RPMI7951 (cell line): Measurements from ENCODE around the gene PTTG1IP. TPM values are rescaled to one million over a fixed set of nuclear protein-coding genes. Genes with fewer than 3 reads are reported as not detected.

Experiments
- DNase-seq: peaks from one replicate; pipeline ENCODE4 v3.0.0-alpha.2; 2012; ENCODE audit warnings: low read depth
- total RNA-seq: library from RNA; depleted of rRNA; stranded (reverse); fragments of >200 nt; shearing (Covaris generic); gene quantifications from 2 replicates; pipeline ENCODE4 v1.2.3, GENCODE V29; 2014

PTTG1IP gene
- total RNA-seq, 1 experiment from 2014 or later: 241 TPM

GRCh38 chr21:44896561-44897286 is 23.2 kb upstream of the PTTG1IP start:
- DNase-seq: no peak

- DNase-seq: no peak
These were observed 22.4 kb upstream of the PTTG1IP start for GRCh38 chr21:44895859-44896258.

GRCh38 chr21:44894687-44895302 is 21.3 kb upstream of the PTTG1IP start:
- DNase-seq: no peak

- no peak for DNase-seq
These were observed 20.6 kb upstream of the PTTG1IP start for GRCh38 chr21:44893948-44894656.

GRCh38 chr21:44893278-44893556 is 19.7 kb upstream of the PTTG1IP start:
- no peak for DNase-seq

- DNase-seq: no peak
These were observed 19.2 kb upstream of the PTTG1IP start for GRCh38 chr21:44892536-44893277.

- no peak for DNase-seq
These were observed 18.6 kb upstream of the PTTG1IP start for GRCh38 chr21:44892095-44892494.

- DNase-seq: no peak
These were observed 18.1 kb upstream of the PTTG1IP start for GRCh38 chr21:44891631-44892031.

- DNase-seq: no peak
These were observed 17.6 kb upstream of the PTTG1IP start for GRCh38 chr21:44890961-44891541.

GRCh38 chr21:44890338-44890931 is 16.9 kb upstream of the PTTG1IP start:
- no peak for DNase-seq

GRCh38 chr21:44889625-44890337 is 16.3 kb upstream of the PTTG1IP start:
- DNase-seq: no peak

GRCh38 chr21:44888581-44889550 is 15.4 kb upstream of the PTTG1IP start:
- no peak for DNase-seq

GRCh38 chr21:44887807-44888580 is 14.5 kb upstream of the PTTG1IP start:
- DNase-seq: no peak

- no peak for DNase-seq
These were observed 13.8 kb upstream of the PTTG1IP start for GRCh38 chr21:44887126-44887806.

- no peak for DNase-seq
These were observed 12.9 kb upstream of the PTTG1IP start for GRCh38 chr21:44886113-44887075.

GRCh38 chr21:44885615-44886014 is 12.1 kb upstream of the PTTG1IP start:
- DNase-seq: no peak

GRCh38 chr21:44884097-44884496 is 10.6 kb upstream of the PTTG1IP start:
- DNase-seq: no peak
